ENCODE results near the gene MSH3.
"Not testable (repeated sequence)": the region's sequence is repeated elsewhere in the genome, so short reads cannot be mapped to it uniquely, and the experiment has no call there.

GRCh38 chr5:80883390-80883789 is 228.9 kb downstream of the MSH3 start:
- not testable (repeated sequence) for TF ChIP-seq RAD21 (IDR thresholded peaks at IDR 0.05 in 1 of 2, conservative IDR thresholded peaks at IDR 0.05 in 1 of 2; ENCODE audit: low read depth in 2 of 2, low read length in 2 of 2); KDM4A (IDR thresholded peaks at IDR 0.05; ENCODE audit: low read depth, low read length, severe bottlenecking); BCL11A (IDR thresholded peaks at IDR 0.05; ENCODE audit: low read depth in 2 of 2, low read length in 2 of 2)
- TF ChIP-seq, protein P1, sequence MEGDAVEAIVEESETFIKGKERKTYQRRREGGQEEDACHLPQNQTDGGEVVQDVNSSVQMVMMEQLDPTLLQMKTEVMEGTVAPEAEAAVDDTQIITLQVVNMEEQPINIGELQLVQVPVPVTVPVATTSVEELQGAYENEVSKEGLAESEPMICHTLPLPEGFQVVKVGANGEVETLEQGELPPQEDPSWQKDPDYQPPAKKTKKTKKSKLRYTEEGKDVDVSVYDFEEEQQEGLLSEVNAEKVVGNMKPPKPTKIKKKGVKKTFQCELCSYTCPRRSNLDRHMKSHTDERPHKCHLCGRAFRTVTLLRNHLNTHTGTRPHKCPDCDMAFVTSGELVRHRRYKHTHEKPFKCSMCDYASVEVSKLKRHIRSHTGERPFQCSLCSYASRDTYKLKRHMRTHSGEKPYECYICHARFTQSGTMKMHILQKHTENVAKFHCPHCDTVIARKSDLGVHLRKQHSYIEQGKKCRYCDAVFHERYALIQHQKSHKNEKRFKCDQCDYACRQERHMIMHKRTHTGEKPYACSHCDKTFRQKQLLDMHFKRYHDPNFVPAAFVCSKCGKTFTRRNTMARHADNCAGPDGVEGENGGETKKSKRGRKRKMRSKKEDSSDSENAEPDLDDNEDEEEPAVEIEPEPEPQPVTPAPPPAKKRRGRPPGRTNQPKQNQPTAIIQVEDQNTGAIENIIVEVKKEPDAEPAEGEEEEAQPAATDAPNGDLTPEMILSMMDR (IDR thresholded peaks at IDR 0.05; ENCODE audit: control extremely low read depth in 1 of 3, insufficient read depth in 1 of 3, low read depth in 1 of 3, low read length in 3 of 3): not testable (repeated sequence)

Measured in H1 (cell line).